Activated CD8-positive, alpha-beta memory T cell treated with anti-CD3 and anti-CD28 coated beads, Interleukin-2, amount 50 U/mL, for 4 hours (primary cell): Measurements from ENCODE around the gene ATP13A1.

ENCODE experiments used
- DNase-seq: peaks from one replicate; pipeline ENCODE4 v3.0.0-alpha.2; 2020

ATP13A1 gene

DNA sequence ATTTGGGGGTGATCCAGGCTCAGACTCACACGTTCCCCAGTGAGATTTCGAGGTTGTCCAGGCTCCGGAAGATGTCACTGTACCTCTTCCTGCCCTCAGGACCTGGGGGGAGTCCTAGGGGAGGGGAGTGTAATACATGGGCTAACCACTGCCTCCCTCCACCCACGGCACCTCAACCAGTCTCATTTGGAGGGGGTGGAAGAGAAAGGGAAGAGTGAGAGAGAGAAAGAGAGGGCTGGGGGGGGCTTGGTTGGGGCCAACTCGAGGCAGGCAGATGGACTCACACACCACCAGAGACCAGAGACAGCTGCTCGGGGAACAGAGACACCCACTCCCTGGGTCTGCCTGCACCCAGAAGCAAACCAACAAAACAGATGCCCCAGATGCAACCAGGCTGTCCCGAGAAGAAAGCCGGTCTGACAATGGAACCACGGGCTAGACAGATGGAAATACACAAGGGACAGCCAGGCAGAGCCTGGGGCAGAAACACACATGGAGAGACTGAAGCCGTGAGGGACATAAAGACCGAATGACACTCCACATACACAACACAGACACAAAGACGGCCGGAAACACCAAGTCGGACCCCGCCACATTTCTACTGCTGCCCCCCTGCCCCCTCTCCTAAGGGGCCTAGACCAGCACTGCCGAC lies 20.8 kb downstream of the ATP13A1 start:
- peak; percentile 58 for DNase-seq

- DNase-seq = peak; percentile 29
Measured at GRCh38 chr19:19637523-19638251, 25.8 kb downstream of the ATP13A1 start.

GRCh38 chr19:19637186-19637522 lies 26.3 kb downstream of the ATP13A1 start:
- DNase-seq = no peak

DNA sequence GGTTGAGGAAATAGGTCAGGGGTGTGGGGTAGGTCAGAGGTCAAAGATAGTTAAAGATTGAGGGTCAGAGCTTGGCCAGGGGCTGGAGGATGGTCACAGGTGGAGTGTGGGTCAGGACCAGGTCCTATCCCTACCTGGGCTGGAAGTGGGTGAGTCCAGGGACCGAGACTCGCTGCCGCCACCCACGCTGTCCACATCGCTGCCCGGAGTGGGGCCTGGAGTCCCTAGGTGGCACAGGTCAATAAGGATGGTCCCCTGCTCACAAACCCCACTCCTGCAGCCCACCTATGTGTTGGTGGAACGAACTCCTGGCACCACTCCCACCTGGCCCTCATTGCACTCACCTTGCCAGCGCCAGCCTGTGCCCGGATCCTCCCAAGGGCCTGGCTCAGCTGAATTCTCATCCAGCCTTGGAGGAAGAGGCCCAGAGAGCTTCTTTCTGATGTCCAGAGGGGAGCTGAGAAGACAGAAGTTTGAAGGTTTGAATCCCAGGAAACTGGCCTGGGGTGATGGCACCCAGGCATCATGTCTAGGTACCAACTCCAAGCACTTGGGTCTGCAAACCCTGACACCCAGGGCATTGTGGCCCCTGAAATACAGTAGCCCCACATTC lies 26.8 kb downstream of the ATP13A1 start:
- DNase-seq = no peak

GRCh38 chr19:19635313-19635702 lies 28.2 kb downstream of the ATP13A1 start:
- no peak for DNase-seq

- no peak for DNase-seq
Measured at GRCh38 chr19:19634516-19635312, 28.8 kb downstream of the ATP13A1 start.

GRCh38 chr19:19633711-19634515 lies 29.6 kb downstream of the ATP13A1 start:
- DNase-seq = no peak

GRCh38 chr19:19632661-19633060 lies 30.8 kb downstream of the ATP13A1 start:
- DNase-seq = no peak

DNA sequence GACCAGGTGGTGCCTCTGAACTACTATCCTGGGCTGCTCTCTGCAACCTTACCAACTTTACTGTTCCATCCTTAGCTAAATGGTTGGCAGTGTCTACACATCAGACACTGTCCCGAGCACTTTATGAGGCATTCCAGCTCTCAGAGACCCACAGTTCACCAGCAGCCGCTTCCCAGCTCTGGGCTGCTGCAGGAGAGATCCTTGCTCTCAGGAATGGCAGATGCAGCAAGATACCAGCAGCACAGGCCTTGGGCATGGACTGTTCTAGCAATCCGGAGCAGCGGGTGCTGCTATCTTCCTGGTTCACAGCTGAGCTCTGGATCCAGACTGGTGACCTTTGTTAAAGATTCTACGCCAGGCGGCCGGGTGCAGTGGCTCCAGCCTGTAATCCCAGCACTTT lies 32.1 kb downstream of the ATP13A1 start:
- no peak for DNase-seq

DNA sequence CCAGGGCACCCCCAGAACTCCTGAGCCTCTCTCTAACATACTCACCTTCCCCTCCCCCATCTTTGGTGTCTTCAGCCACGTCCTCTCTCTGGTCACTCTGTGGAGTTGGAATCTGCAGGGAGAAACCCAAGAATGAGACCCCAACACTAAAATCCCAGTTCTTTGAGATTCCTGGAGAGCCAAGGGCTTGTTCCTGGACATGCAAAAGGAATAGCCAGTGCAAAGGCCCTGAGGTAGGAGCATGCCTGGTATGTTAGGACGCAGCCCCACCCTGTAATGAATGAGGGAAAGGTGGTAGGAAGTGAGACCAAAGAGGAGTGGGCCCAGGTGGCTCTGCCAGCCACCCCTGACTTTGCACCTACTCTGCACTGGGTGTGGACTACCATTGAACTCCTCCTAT lies 33.0 kb downstream of the ATP13A1 start:
- no peak for DNase-seq

GRCh38 chr19:19630062-19630414 lies 33.4 kb downstream of the ATP13A1 start:
- no peak for DNase-seq

DNA sequence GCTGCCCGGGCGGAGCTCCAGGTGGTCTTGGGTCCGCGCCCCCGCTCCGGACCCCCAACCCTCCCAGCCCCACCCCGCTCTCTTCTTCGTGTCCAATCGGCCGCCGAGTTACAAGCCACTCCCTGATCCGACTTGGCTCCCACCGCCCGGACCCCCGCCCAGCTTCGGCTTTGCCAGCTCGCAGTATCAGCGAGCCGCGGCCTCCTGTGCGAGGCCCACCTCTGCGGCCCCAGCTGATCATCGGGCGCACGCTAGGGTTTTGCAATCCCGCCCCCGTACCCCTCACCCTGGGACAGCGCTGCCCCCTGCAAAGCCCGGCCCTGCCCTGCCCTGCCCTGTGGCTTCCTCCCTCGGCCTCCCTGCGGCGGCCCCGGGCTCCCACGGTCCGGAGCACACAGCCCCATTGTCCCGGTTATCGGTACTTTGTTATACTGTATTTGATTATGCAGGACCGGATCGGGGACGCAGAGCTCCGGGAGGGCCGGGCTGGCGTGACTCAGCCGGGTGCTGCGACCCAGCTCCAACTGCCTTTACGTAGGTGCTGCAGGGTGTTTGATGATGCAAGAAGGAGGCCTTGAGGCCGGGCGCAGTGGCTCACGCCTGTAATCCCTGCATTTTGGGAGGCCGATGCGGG lies 34.9 kb downstream of the ATP13A1 start:
- DNase-seq = peak; percentile 69

DNA sequence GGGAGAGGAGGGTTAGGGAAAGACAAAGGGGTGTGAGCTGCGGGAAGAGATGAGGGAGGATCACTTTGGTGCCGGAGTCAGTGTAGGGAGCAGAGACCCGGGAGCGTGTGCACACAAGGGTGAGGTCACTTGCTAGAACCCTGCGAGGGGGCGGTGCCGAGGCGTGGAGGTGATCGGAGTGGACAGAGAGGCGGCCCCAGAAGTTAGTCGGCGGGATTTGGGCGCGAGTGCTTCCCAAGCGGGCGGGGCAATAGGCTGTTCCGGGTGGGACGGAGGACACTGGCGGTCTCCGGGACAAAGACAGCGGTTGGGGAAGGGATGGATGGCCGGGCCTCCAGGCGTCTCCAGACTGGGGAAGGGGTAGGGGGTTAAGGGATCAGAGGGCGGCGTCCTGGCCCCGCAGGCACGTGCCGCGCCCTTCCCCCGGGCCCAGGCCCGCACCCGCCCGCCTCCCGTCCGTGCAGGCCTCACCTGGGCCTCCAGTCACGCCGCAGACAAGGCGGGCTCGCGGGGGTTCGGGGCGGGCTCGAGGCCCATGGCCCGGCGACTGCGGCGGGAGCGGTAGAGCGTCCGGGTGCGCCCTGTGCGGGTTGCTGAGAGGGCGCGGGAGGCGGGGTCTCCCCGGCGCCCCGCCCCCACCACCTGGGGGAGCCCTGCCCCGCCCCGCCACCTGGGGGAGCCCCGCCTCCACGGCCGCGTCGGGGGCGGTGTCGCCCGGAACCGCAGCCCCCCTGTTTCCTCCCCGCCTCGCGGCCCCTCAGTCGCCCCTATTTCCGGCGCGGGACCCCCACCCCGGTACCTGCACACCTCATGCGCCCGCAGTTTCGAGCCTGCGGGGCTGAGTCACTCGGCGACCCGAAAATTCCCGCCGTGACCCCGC lies 35.6 kb downstream of the ATP13A1 start, which contains the start of gene LPAR2:
Gene LPAR2 (minus strand): TSS at position 600 of the 880 bp plus-strand sequence. CDS start 945 bp downstream, outside the sequence.
- DNase-seq = peak; percentile 81

- DNase-seq = no peak
Measured at GRCh38 chr19:19626516-19627472, 36.7 kb downstream of the ATP13A1 start.

DNA sequence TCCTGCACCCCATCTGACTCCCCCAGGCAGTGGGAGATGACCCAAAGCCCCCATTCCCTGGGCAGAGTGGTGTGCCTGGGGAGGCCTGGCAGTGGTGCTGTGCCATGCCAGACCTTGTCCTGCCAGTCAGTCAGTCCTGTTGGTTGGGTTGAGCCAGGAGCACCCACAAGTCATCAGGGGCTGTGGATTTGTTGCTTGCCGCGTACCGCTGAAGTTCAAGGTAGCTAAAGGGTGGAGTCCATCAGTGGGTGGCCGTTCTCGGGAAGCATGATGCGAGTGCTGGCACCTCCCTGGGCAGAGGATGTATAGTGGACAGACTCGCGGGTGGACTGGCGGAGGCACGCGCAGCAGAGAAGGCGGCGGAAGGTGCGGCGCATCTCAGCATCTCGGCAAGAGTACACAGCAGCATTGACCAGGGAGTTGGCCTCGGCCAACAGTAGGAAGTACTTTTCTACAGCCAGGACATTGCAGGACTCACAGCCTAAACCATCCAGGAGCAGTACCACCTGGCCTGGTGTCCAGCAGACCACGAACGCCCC lies 39.4 kb downstream of the ATP13A1 start:
- DNase-seq = no peak

DNA sequence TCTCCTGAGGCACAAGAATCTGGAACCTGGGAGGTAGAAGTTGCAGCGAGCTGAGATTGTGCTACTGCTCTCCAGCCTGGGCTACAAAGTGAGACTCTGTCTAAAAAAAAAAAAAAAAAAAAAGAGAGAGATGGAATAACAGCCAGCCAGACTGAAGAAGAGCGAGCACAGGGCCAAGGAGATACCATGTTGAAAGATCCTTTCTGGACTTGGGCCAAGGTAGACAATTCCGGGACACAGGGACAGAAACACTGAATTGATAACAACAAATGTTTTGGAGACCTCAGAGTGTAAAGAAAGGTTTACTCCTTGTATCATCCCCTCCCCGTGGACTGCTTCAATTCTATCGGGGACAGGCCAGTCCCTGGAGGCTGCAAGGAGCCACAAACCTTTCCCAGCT lies 40.1 kb downstream of the ATP13A1 start:
- DNase-seq = no peak

GRCh38 chr19:19619849-19620210 lies 43.6 kb downstream of the ATP13A1 start:
- no peak for DNase-seq

DNA sequence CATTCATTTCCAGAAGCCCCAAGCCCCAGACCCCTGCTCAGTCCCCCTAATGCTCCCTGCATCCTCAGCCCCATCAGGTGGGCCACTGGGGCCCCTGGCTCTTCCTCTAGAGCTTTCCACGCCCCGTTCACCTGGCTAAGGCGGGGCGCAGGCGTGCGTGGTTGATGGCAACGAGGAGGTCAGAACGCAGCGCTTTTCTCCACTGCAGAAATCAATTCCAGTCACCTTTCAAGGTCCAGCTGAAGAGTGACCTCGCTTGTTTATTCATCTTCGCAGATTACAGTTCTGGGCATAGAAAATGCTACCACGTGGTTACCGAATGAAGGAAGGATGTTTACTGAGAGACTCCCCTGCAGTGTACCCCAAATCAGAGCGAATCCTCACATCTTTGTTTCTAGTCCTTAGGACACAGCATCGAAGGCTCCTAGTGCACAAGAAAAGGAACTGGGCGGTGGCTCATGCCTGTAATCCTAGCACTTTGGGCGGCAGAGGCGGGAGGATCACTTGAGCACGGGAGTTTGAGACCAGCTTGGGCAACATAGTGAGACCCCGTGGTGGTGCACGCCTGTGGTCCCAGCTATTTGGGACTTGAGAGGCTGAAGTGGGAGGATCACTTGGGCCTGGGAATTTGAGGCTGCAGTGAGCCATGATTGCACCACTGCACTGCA lies 44.2 kb downstream of the ATP13A1 start:
- no peak for DNase-seq
